ENCODE results near the gene TSC22D2.

GRCh38 chr3:150453353-150453752, 45.3 kb downstream of the TSC22D2 start:
- TF ChIP-seq CTCF (IDR thresholded peaks at IDR 0.05; ENCODE audit: insufficient read depth, low read depth, low read length) = no peak
- no peak for TF ChIP-seq EZH2 (IDR thresholded peaks at IDR 0.05; ENCODE audit: insufficient read depth, low read length)
